Measurements from ENCODE around the gene RRAGD.
"Not testable (repeated sequence)": the region's sequence is repeated elsewhere in the genome, so short reads cannot be mapped to it uniquely, and the experiment has no call there.

The RRAGD gene

GRCh38 chr6:89411145-89412070, 665 bp downstream of the RRAGD start:
- peak; percentile 4 for DNase-seq (ENCODE audit: low read depth)

- no peak for DNase-seq (ENCODE audit: low read depth)
Measured at GRCh38 chr6:89410788-89411144, 1.3 kb downstream of the RRAGD start.

- no peak for DNase-seq (ENCODE audit: low read depth)
Measured at GRCh38 chr6:89410231-89410761, 1.8 kb downstream of the RRAGD start.

GRCh38 chr6:89409461-89410035, 2.5 kb downstream of the RRAGD start:
- DNase-seq (ENCODE audit: low read depth), result no peak

- no peak for DNase-seq (ENCODE audit: low read depth)
Measured at GRCh38 chr6:89406141-89406540, 5.9 kb downstream of the RRAGD start.

- no peak for DNase-seq (ENCODE audit: low read depth)
Measured at GRCh38 chr6:89404512-89404911, 7.6 kb downstream of the RRAGD start.

- DNase-seq (ENCODE audit: low read depth), result no peak
Measured at GRCh38 chr6:89402776-89403175, 9.3 kb downstream of the RRAGD start.

- no peak for DNase-seq (ENCODE audit: low read depth)
Measured at GRCh38 chr6:89400912-89401399, 11.1 kb downstream of the RRAGD start.

- DNase-seq (ENCODE audit: low read depth), result no peak
Measured at GRCh38 chr6:89400050-89400449, 12.0 kb downstream of the RRAGD start.

- no peak for DNase-seq (ENCODE audit: low read depth)
Measured at GRCh38 chr6:89398762-89399525, 13.1 kb downstream of the RRAGD start.

- DNase-seq (ENCODE audit: low read depth), result not testable (repeated sequence)
Measured at GRCh38 chr6:89397884-89398283, 14.2 kb downstream of the RRAGD start.

GRCh38 chr6:89393659-89394058, 18.4 kb downstream of the RRAGD start:
- DNase-seq (ENCODE audit: low read depth), result no peak

GRCh38 chr6:89392823-89393222, 19.2 kb downstream of the RRAGD start:
- DNase-seq (ENCODE audit: low read depth), result no peak

- DNase-seq (ENCODE audit: low read depth), result no peak
Measured at GRCh38 chr6:89388846-89389245, 23.2 kb downstream of the RRAGD start.

GRCh38 chr6:89387516-89388201, 24.4 kb downstream of the RRAGD start:
- DNase-seq (ENCODE audit: low read depth), result no peak

GRCh38 chr6:89386917-89387491, 25.1 kb downstream of the RRAGD start:
- no peak for DNase-seq (ENCODE audit: low read depth)

- DNase-seq (ENCODE audit: low read depth), result no peak
Measured at GRCh38 chr6:89385846-89386245, 26.2 kb downstream of the RRAGD start.

- no peak for DNase-seq (ENCODE audit: low read depth)
Measured at GRCh38 chr6:89385156-89385667, 26.9 kb downstream of the RRAGD start.

GRCh38 chr6:89381031-89381430, 31.0 kb downstream of the RRAGD start:
- DNase-seq (ENCODE audit: low read depth), result no peak

GRCh38 chr6:89379281-89379680, 32.8 kb downstream of the RRAGD start:
- DNase-seq (ENCODE audit: low read depth), result no peak

- DNase-seq (ENCODE audit: low read depth), result no peak
Measured at GRCh38 chr6:89378628-89379027, 33.4 kb downstream of the RRAGD start.

Data from activated T-helper 9 cell treated with anti-CD3 and anti-CD28 coated beads, Interleukin-2, amount 50 U/mL, for 16 hours (primary cell).